Right lobe of liver (tissue), 4 donors: ENCODE results near the gene PLD6.

Source experiments
- CTCF ChIP-seq, 4 donors: fragments of 200-600 bp in 3 of 4; fragments of 450-650 bp in 1 of 4; IDR thresholded peaks; one replicate each; pipeline versions ENCODE4 v1.5.1 to v1.8.0; 2016 to 2022; ENCODE audit warnings: antibody characterized with exemption in 4 of 4, mild to moderate bottlenecking in 2 of 4
- POLR2A ChIP-seq: fragments of 450-650 bp; IDR thresholded peaks from one replicate; pipeline ENCODE4 v1.6.1; 2017; ENCODE audit warnings: antibody characterized with exemption, mild to moderate bottlenecking
- donor health status: DM: no; HTN: no; CAD: no.
- donor health status: DM: no; HTN: no; CAD: no.
- donor health status: DM: no; HTN: yes; CAD: no.

- TF ChIP-seq POLR2A = no peak
- TF ChIP-seq CTCF (IDR thresholded peaks at IDR 0.05) = no peak
Observed at GRCh38 chr17:17152385-17152784, 53.7 kb downstream of the PLD6 start.
